HEK293T (cell line): Measurements from ENCODE around the gene DPYSL4.

Experiments used
- CTCF ChIA-PET: fragments of 350-600 bp; formaldehyde crosslinking; extraction: SDS; loops from one replicate; lab custom pipeline; 2021; ENCODE audit warnings: antibody characterized with exemption, inconsistent platforms; lab: Yijun Ruan, JAX
- POLR2A ChIA-PET: fragments of 350-600 bp; formaldehyde crosslinking; extraction: SDS; loops from one replicate; lab custom pipeline; 2020; ENCODE audit warnings: antibody characterized with exemption, inconsistent platforms; lab: Yijun Ruan, JAX
- DNase-seq: peaks from one replicate; pipeline ENCODE4 v3.0.0; 2012; ENCODE audit warnings: mixed read lengths; ENCODE audit errors: extremely low spot score
- ARNT ChIP-seq: fragments of 450-650 bp; IDR thresholded peaks from 2 replicates; pipeline ENCODE4 v1.6.1; 2017; ENCODE audit warnings: mild to moderate bottlenecking
- BHLHE40 ChIP-seq: fragments of 450-650 bp; IDR thresholded peaks from 2 replicates; pipeline ENCODE4 v1.6.1; 2016; ENCODE audit warnings: mild to moderate bottlenecking, moderate library complexity, borderline replicate concordance
- CTBP1 ChIP-seq: fragments of 450-650 bp; IDR thresholded peaks from 2 replicates; pipeline ENCODE4 v1.6.1; 2016; ENCODE audit warnings: borderline replicate concordance
- ELF4 ChIP-seq: fragments of 450-650 bp; IDR thresholded peaks from 2 replicates; pipeline ENCODE4 v1.6.1; 2017; ENCODE audit warnings: antibody characterized with exemption
- FOXA1 ChIP-seq: fragments of 450-650 bp; IDR thresholded peaks from 2 replicates; pipeline ENCODE4 v1.6.1; 2016; ENCODE audit warnings: mild to moderate bottlenecking
- FOXK2 ChIP-seq: fragments of 450-650 bp; IDR thresholded peaks from 2 replicates; pipeline ENCODE4 v1.6.1; 2016; ENCODE audit warnings: mild to moderate bottlenecking
- FOXM1 ChIP-seq: fragments of 450-650 bp; IDR thresholded peaks from 2 replicates; pipeline ENCODE4 v1.6.1; 2017; ENCODE audit warnings: mild to moderate bottlenecking, borderline replicate concordance
- HDGF ChIP-seq: fragments of 450-650 bp; IDR thresholded peaks from 2 replicates; pipeline ENCODE4 v1.6.1; 2017; ENCODE audit warnings: antibody characterized with exemption, borderline replicate concordance
- L3MBTL2 ChIP-seq: fragments of 450-650 bp; conservative IDR thresholded peaks from 2 replicates; pipeline ENCODE4 v1.6.1; 2016; ENCODE audit warnings: mild to moderate bottlenecking
- LEF1 ChIP-seq: fragments of 450-650 bp; IDR thresholded peaks from 2 replicates; pipeline ENCODE4 v1.6.1; 2017; ENCODE audit warnings: mild to moderate bottlenecking, borderline replicate concordance
- NFRKB ChIP-seq: fragments of 450-650 bp; IDR thresholded peaks from 2 replicates; pipeline ENCODE4 v1.6.1; 2016; ENCODE audit warnings: mild to moderate bottlenecking, moderate library complexity
- PKNOX1 ChIP-seq: fragments of 450-650 bp; IDR thresholded peaks from 2 replicates; pipeline ENCODE4 v1.6.1; 2016
- SP1 ChIP-seq: fragments of 450-650 bp; IDR thresholded peaks from 2 replicates; pipeline ENCODE4 v1.6.1; 2017
- SUZ12 ChIP-seq: fragments of 450-650 bp; IDR thresholded peaks from 2 replicates; pipeline ENCODE4 v1.6.1; 2016; ENCODE audit warnings: mild to moderate bottlenecking
- TARDBP ChIP-seq: fragments of 450-650 bp; IDR thresholded peaks from 2 replicates; pipeline ENCODE4 v1.6.1; 2016
- ZNF384 ChIP-seq: fragments of 450-650 bp; IDR thresholded peaks from 2 replicates; pipeline ENCODE4 v1.6.1; 2016

DPYSL4 gene

GRCh38 chr10:132139526-132139925 is 47.2 kb upstream of the DPYSL4 start:
- POLR2A ChIA-PET: no interaction called here
- CTCF ChIA-PET: no interaction called here

GRCh38 chr10:132140167-132140925 is 46.4 kb upstream of the DPYSL4 start:
- POLR2A ChIA-PET: no interaction called here
- CTCF ChIA-PET: no interaction called here

More at GRCh38 chr10:132139526-132139925, 47.2 kb upstream of the DPYSL4 start:
- no peak for TF ChIP-seq ELF4
- no peak for DNase-seq

GRCh38 chr10:132141076-132141475 is 45.7 kb upstream of the DPYSL4 start:
- no peak for DNase-seq
- ChIA-PET POLR2A (no interaction called here), CTCF (no interaction called here)
- TF ChIP-seq FOXK2 (no peak), NFRKB (no peak), ZNF384 (no peak), TARDBP (no peak), ELF4 (no peak), FOXA1 (no peak), SUZ12 (no peak), LEF1 (no peak), SP1 (no peak), HDGF (no peak), PKNOX1 (no peak), FOXM1 (no peak), ARNT (no peak), L3MBTL2 (no peak), BHLHE40 (no peak), CTBP1 (no peak)

More at GRCh38 chr10:132140167-132140925, 46.4 kb upstream of the DPYSL4 start:
- no peak for TF ChIP-seq BHLHE40
- no peak for TF ChIP-seq SP1
- TF ChIP-seq PKNOX1: no peak
- no peak for TF ChIP-seq SUZ12
- TF ChIP-seq ZNF384: no peak
- no peak for TF ChIP-seq L3MBTL2
- TF ChIP-seq FOXK2: no peak
- TF ChIP-seq FOXA1: no peak
- TF ChIP-seq HDGF: no peak
- TF ChIP-seq CTBP1: no peak
- TF ChIP-seq ARNT: no peak
- no peak for TF ChIP-seq ELF4
- TF ChIP-seq FOXM1: no peak
- no peak for TF ChIP-seq LEF1
- no peak for TF ChIP-seq NFRKB
- no peak for TF ChIP-seq TARDBP
- no peak for DNase-seq

GRCh38 chr10:132141526-132142395 is 45.0 kb upstream of the DPYSL4 start:
- no peak for TF ChIP-seq PKNOX1
- TF ChIP-seq FOXM1: no peak
- TF ChIP-seq NFRKB: no peak
- no peak for TF ChIP-seq FOXK2
- TF ChIP-seq SUZ12: no peak
- no peak for TF ChIP-seq BHLHE40
- no peak for TF ChIP-seq HDGF
- no peak for TF ChIP-seq SP1
- TF ChIP-seq ELF4: no peak
- no peak for DNase-seq
- POLR2A ChIA-PET: no interaction called here
- CTCF ChIA-PET: interaction anchor here (0.6 to 1.4 kb wide), 3 partner anchors 33 to 119 kb away, joined by 3 to 4 read pairs (median 3); no protein-coding TSS in a partner anchor

- no peak for TF ChIP-seq ZNF384
- 0 out of 2 replicates have a peak, but pooled peaks have one; percentile 19 for TF ChIP-seq TARDBP
- CTCF ChIA-PET: interaction anchor here (0.6 to 1.4 kb wide), 4 partner anchors 33 to 120 kb away, joined by 3 to 5 read pairs (median 4); no protein-coding TSS in a partner anchor
- POLR2A ChIA-PET: no interaction called here
- DNase-seq: peak; percentile 89
Measured at GRCh38 chr10:132142396-132143161, 44.2 kb upstream of the DPYSL4 start.
